AG04449 (cell line): ENCODE measurements around the gene DBNDD2.

Experiments
- CTCF ChIA-PET: fragments of 350-600 bp; formaldehyde crosslinking; extraction: SDS; loops from one replicate; lab custom pipeline; 2021; ENCODE audit warnings: antibody characterized with exemption; lab: Yijun Ruan, JAX
- POLR2A ChIA-PET: fragments of 400-600, 350-600 bp; formaldehyde crosslinking; extraction: SDS; loops from one replicate; lab custom pipeline; 2020; ENCODE audit warnings: antibody characterized with exemption, inconsistent platforms; lab: Yijun Ruan, JAX
- DNase-seq: peaks from one replicate; pipeline ENCODE4 v3.0.0-alpha.2; 2010; ENCODE audit warnings: low read depth, low spot score
- H3K4me3 ChIP-seq: 2 replicates; pipeline ENCODE4 v1.5.1; 2011; ENCODE audit warnings: low read depth, mild to moderate bottlenecking, control low read depth, low read length
- TF ChIP-seq, protein P1 (sequence below): IDR thresholded peaks from one replicate; pipeline ENCODE4 v1.5.1; 2011; ENCODE audit warnings: mild to moderate bottlenecking, moderate library complexity, low read length, control low read depth, inconsistent platforms; ENCODE audit not compliant: insufficient read depth; ENCODE audit errors: missing control alignments

The DBNDD2 gene

DNA sequence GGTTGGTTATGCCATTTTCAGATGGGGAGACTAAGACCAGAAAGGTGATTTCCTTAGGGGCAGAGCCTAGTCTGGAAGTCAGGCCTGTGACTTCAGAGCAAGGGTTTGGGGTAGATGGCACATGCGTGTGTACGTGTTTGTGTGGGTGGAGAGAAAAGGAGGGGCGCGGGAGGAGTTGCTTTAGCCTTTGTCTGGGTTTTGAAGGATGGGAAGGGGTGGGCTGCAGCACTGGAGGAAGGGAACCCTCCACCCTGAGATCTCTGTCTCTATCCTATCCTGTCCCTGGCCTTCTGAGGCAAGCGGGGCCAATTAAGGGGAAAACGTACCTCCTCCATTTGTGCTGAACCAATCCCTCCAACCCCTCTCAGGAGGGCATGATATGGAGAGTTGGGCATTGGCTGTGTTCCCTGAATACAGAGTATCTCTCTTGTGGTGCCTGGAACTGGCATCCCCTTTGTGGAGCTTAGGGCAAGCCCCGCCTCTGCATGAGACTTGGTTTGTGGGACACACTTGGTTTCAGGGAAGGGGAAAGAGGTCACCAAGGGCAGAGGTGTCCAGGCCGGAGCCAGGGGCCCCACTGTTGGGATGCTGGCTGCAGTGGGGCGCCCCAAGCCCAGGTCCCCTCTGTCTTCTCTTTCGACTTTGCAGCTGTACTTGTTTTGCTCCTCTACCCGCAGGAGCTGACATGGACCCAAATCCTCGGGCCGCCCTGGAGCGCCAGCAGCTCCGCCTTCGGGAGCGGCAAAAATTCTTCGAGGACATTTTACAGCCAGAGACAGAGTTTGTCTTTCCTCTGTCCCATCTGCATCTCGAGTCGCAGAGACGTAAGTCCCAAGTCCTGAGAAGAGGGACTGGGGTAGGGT is at the start of gene DBNDD2:
Gene DBNDD2, plus strand, starts transcription at position 507 of the 863 bp plus-strand sequence. Its CDS starts 179 bp downstream, at position 686.
- TF ChIP-seq, protein P1, sequence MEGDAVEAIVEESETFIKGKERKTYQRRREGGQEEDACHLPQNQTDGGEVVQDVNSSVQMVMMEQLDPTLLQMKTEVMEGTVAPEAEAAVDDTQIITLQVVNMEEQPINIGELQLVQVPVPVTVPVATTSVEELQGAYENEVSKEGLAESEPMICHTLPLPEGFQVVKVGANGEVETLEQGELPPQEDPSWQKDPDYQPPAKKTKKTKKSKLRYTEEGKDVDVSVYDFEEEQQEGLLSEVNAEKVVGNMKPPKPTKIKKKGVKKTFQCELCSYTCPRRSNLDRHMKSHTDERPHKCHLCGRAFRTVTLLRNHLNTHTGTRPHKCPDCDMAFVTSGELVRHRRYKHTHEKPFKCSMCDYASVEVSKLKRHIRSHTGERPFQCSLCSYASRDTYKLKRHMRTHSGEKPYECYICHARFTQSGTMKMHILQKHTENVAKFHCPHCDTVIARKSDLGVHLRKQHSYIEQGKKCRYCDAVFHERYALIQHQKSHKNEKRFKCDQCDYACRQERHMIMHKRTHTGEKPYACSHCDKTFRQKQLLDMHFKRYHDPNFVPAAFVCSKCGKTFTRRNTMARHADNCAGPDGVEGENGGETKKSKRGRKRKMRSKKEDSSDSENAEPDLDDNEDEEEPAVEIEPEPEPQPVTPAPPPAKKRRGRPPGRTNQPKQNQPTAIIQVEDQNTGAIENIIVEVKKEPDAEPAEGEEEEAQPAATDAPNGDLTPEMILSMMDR = no peak
- DNase-seq = no peak
- H3K4me3 ChIP-seq = peak within 1 kb of the TSS; percentile 66
- ChIA-PET CTCF (interaction anchor here (0.9 to 4.0 kb wide), 9 partner anchors 8 to 114 kb away, joined by 3 to 21 read pairs (median 5); partner anchors contain the start of genes PIGT and SYS1), POLR2A (interaction anchor here (1.9 to 2.1 kb wide), 2 partner anchors 45 to 60 kb away, joined by 6 to 9 read pairs; partner anchors contain the start of genes SDC4 and SYS1)

- no peak for DNase-seq
- CTCF ChIA-PET = interaction anchor here (0.8 to 10.9 kb wide), 7 partner anchors 12 to 412 kb away, joined by 3 to 191 read pairs (median 60); partner anchors contain the start of genes SDC4 and TP53TG5
- TF ChIP-seq, protein P1 = no peak
- no peak overlapping the region for H3K4me3 ChIP-seq
- POLR2A ChIA-PET = interaction anchor here (0.9 to 8.2 kb wide), 3 partner anchors 12 to 24 kb away, joined by 3 to 86 read pairs (median 3); partner anchors contain the start of gene SDC4
Observed at GRCh38 chr20:45359069-45359405, 49.1 kb upstream of the DBNDD2 start.

DNA sequence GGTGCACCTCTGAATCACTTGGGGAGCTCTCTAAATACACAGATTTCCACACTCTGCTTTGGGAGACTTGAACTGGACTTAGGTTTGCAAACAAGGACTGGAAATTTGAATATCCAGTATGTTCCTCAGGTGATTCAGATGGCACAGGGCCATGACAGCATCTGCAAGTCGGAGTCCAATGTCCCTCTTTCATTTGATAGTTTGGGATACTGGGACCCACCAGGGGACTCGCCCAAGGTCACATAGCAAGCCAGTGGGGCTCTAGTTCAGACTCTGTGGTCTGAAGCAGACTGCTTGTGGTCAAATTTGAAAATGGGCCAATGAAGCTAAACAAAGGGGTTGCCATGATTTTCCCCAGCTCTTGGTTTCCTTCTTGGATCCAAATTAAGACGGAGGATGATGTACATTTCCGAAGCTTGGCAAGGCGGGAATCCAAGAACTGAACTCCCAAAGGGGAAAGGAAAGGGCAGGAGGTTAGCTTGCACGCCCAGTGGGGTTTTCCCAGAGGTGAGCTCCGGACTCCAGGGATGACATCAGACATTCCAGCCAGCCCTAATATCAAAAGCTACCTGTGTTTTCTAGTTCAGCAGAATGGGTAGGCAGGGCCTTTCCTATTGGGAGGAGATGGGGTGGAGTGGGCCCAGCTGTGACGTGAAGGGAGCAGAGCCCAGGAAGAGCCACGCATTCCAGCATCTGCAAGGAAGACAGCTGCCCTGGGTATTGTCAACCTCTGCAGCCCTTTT is 48.5 kb upstream of the DBNDD2 start:
- CTCF ChIA-PET = interaction anchor here (0.8 to 10.9 kb wide), 7 partner anchors 12 to 411 kb away, joined by 3 to 191 read pairs (median 60); partner anchors contain the start of genes SDC4 and TP53TG5
- TF ChIP-seq, protein P1 = no peak
- POLR2A ChIA-PET = interaction anchor here (0.9 to 8.2 kb wide), 4 partner anchors 13 to 24 kb away, joined by 3 to 86 read pairs (median 4); partner anchors contain the start of gene SDC4
- H3K4me3 ChIP-seq = no peak overlapping the region
- DNase-seq = no peak

- POLR2A ChIA-PET = interaction anchor here (0.7 to 8.2 kb wide), 3 partner anchors 15 to 715 kb away, joined by 3 to 86 read pairs (median 3); partner anchors contain the start of genes PIGT and SDC4
- TF ChIP-seq, protein P1 = no peak
Observed at GRCh38 chr20:45361793-45362192, 46.3 kb upstream of the DBNDD2 start.

DNA sequence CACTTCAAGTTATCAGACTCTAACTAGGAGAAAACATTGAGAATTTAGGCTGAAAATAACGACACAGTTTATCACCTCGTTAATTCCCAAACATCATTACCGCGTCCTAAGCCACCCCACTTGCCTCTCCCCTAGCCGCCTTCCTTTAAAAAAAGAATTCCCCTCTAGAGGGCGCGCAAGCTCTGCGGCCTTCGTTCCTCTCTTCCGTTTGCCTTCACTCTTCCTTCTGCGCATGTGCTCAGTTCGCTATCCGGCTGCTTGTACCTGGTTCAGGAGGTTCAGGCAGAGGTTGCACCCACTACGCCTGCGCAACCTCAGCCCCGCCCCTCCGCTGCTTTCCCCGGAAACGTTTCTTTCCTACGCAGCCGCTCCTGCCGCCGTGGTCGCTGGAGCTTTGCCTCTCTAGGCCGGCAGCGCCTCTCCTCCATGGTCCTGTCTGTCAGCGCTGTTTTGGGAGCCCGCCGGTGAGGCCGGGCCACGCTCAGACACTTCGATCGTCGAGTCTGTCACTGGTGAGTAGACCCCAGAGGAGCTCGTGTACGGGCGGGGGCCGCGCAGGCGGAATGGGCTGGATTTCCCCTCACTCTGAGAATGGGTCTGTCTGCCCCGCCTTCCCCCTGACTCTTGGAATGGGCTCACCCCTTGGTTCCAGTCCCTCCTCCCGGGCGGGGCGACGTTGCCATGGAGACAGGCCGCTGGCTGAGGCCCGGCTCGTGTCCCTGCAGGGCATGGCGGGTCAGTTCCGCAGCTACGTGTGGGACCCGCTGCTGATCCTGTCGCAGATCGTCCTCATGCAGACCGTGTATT is 45.1 kb upstream of the DBNDD2 start, which contains the start of gene SYS1:
Gene SYS1, plus strand, starts transcription at position 353 of the 807 bp plus-strand sequence. Its CDS starts 376 bp downstream, at position 729.
- peak; percentile 90 for DNase-seq
- peak within 1 kb of the TSS; percentile 96 for H3K4me3 ChIP-seq
- TF ChIP-seq, protein P1 = peak; percentile 87
- CTCF ChIA-PET = interaction anchor here (0.6 to 10.9 kb wide), 37 partner anchors 9 to 451 kb away, joined by 3 to 191 read pairs (median 5); partner anchors contain the start of genes PIGT, SDC4 and TP53TG5
- POLR2A ChIA-PET = interaction anchor here (0.8 to 8.2 kb wide), 8 partner anchors 9 to 74 kb away, joined by 3 to 86 read pairs (median 6); partner anchors contain the start of genes DBNDD2 and SDC4

More at GRCh38 chr20:45361793-45362192, 46.3 kb upstream of the DBNDD2 start:
- no peak overlapping the region for H3K4me3 ChIP-seq
- no peak for DNase-seq
- CTCF ChIA-PET = interaction anchor here (1.5 to 10.9 kb wide), 18 partner anchors 8 to 418 kb away, joined by 3 to 191 read pairs (median 11); partner anchors contain the start of genes SDC4 and TP53TG5
